T follicular helper cell (primary cell): ENCODE data around the gene IRF4.

Experiments
- DNase-seq: peaks from one replicate; pipeline ENCODE4 v3.0.0-alpha.2; 2020; ENCODE audit warnings: low read depth
- total RNA-seq, 2 experiments: gene quantifications; one replicate each; lab custom pipeline; 2026; lab: John Stamatoyannopoulos, UW

IRF4 gene
- 163 to 3,942 reads per million in 2 experiments for total RNA-seq

DNA sequence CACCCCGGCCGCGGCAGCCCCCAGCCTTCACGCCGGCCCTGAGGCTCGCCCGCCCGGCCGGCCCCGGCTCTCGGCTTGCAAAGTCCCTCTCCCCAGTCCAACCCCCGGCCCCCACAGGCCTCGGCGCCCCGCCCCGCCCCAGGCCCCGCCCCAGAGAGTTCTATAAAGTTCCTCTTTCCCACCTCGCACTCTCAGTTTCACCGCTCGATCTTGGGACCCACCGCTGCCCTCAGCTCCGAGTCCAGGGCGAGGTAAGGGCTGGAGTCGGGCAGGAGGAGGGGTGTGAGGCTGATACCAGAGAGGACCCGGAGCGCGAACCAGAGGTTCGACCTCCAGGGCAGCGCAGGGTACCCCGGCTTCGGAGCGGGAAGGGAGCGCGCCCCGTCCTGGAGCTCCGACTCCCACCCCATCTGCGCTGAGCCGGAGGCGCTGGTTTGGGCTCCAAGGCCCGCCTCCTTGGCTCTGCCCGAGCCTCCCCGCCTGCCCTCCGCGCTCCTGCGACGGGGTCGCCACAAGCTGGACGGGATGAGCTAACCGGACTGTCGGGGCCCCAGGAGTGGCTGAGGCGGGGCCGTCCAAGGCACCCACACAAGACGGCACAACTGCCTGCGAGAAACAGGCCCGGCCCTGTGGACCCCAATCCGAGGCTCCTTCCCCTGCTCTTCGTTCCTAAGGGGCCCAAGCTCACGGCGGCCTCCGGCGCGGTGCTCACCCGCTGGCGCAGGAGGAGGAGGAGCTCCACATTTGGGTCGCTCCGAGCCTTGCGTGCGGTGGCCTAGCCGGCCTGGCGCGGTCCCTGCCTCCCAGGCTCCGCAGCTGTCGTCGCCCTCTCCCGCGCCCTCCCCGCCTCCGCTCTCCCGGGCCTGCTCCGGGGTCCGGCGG lies at the start of gene IRF4:
Gene IRF4, plus strand, starts transcription at position 194 of the 882 bp plus-strand sequence. CDS start 1,401 bp downstream, outside the sequence.
- no peak for DNase-seq

DNA sequence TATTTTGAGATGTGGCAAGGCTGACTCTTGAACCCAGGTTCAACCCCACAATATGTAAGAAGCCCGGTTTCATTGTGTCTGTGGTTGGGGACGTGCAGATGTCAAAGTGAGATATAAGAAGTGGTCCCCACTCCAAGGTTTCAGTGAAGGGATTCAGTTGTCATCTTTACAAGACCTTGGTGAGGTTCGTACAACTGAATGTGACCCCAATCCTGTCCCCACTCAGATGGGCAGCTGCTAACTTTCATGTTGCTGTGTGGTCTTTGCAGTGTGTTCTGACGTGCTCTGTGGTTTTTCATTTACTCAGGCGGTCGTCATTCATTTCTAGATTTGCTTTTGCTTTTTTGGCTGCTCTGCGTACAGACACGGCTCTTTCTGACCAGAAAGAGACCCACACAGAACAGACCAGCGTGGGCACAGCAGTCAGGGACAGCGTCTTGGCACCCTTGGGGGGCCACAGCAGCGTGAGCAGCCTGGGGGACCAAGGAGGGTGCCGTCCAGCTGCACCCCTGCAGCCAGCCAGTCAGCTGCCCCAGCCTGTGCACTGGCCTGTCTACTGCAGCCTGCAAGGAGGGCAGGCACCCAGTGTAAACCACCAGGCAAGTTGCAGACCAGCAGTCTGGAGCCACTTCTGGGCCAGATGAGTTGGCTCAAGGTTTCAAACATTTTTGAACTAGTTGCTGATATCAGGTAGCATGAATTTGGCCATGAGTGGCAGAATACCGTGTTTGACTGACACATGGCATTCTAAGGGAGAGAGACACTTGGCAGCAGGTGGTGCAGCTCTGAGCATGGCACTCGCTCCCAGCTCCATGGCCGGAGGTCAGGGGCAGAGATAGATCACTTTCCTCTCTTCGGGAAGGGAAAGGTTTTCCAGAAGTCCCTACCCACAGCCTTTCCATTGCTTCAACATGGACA lies 49.4 kb upstream of the IRF4 start:
- no peak for DNase-seq

DNA sequence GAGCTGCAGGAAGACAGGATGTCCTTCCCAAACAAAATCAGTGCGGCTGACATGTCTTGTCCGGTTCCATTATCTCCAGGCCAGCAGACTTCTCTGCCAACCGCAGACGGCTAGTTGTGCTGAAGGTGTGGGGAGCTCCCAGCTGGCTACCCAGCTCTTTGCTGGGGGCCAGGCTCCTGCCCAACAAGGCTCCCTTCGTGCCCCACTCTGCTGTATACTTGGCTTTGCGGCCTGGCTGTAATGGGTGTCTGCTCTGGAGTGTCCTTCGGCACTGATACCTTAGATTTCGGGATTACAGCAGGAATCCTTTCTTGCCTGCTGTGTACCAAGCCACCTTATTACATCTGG lies 48.7 kb upstream of the IRF4 start:
- DNase-seq, result no peak

DNA sequence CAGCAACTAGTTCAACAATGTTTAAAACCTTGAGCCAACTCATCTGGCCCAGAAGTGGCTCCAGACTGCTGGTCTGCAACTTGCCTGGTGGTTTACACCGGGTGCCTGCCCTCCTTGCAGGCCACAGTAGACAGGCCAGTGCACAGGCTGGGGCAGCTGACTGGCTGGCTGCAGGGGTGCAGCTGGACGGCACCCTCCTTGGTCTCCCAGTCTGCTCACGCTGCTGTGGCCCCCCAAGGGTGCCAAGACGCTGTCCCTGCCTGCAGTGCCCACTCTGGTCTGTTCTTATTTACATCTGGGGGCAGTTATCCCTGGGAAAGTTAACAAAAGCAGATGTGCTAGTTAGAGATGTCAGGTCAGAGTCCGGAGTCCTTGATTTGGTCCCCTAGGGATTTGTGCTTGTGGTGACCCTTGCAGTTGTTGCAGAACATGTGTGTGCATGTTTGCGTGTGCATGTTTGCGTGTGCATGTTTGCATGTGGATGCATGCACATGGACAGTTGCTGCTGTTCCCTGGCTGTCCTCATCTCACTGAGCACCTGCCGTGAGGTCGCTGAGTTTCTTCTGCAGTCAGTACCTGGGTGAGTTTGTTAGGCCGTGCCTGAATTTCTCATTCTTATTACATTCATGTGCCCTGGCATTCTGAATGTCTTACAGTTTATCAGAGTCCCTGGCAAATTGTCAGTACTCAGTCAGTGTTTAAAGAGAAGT lies 48.2 kb upstream of the IRF4 start:
- no peak for DNase-seq

DNA sequence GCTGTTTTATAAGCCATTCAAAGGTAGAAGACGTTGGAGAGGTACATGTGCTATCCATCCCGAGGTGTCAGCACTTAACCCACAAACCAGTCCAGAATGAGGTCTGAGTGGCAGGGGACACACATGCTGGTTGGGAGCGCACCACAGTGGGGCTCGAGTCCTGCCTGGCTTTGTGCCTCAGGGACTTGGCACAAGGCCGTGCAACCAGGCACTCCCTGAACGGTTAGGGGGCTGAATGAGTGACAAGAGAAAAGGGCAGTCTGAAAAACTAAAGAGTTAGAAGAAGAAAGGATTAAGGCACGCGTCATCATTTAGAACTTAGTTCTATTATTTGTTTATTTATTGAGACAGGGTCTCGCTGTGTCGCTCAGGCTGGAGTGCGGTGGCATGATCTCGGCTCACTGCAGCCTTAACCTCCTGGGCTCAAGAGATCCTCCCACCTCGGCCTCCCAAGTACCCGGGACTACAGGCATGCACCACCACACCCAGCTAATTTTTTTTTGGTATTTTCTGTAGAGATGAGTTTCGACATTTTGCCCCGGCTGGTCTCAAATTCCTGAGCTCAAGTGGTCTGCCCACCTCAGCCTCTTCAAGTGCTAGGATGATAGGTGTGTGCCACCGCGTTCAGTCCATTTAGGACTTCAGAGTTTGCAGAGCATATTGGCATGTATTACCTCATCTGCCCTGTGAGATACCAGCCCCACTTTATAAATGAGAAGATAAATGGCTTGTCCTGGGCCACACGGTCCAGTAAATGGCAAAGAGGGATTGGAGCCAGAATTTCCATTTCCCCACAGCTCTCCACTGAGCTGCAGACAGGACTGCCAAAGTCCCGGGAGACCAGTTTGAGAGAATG lies 47.4 kb upstream of the IRF4 start:
- no peak for DNase-seq

DNA sequence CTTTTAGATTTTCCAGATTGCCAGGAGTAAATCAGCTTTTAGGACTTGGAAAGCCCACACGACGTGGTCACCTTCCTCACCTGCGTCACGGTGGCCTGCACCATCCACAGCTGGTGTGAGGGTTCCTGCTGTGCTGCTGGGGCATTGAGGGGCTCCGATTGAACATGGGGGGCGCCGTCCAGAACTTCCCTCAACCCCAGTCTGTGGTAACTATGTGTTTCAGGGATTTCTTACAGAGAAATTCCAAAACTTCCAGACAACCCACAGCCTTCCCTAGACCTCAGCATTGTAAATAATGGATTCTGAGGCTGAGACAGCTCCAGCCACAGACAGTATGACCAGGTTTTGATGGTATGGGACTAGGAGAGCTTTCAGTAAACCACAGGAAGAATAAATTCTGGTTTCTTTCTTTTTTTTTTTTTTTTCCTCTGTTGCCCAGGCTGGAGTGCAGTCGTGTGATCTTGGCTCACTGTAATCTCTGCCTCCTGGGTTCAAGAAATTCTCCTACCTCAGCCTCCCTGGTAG lies 46.7 kb upstream of the IRF4 start:
- no peak for DNase-seq

DNA sequence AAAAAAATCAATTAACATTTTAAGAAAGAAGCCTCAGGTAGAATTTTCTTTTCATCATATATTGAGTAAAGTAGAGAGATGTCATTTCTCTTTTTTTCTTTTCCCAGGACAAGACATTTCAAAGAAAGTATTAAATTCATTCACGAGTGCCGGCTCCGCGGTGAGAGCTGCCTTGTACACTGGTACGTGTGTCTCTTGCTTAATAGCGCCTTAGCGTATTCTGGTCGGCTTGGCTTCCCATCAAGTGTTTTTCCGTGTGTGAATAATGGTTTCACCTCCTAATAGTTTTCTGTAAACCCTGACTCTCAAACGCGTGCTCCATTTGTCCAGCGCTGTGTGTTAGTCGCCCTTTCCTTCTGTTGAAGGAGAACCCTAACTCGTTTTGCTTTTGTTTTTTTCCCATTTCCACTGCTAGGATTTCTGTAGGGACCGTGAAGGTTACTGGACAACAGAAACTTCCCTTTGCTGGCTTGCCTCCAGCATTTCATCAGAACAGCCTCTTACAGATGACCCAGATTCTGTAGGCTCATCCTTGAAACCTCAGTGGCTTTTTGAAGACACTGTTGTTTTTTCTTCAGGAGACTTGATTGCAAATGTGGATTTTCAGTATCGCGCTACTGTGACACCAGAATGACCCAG lies 45.7 kb upstream of the IRF4 start:
- no peak for DNase-seq

DNA sequence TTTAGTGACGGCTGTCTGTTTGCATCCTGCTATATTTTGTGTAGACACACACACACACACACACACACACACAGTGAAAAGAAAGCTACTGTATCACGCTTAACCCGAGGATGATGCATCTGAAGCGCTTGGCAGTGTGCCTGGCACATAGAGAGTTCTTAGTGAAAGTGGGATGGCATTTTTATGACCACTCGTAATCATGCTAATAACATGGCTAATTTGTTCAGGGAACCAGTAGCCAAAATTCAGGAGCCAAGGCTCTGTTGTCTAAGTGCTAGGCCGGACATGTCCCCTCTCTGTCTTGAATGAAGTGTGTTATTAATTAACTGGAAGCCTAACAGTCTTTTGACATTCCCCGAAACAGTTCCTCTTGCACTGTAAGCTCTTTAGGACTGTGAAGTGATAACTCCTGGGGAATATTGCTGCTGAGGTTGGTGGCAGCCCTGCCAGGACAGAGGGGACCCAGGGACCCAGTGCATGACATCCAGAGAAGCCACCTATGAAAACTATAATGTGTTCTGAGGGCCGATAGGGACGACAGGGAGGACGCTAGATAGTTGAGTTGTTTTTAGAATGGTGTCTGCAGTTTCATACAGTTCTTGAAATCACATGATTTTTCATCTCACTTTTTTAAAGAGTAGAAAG lies 45.0 kb upstream of the IRF4 start:
- DNase-seq, result no peak

DNA sequence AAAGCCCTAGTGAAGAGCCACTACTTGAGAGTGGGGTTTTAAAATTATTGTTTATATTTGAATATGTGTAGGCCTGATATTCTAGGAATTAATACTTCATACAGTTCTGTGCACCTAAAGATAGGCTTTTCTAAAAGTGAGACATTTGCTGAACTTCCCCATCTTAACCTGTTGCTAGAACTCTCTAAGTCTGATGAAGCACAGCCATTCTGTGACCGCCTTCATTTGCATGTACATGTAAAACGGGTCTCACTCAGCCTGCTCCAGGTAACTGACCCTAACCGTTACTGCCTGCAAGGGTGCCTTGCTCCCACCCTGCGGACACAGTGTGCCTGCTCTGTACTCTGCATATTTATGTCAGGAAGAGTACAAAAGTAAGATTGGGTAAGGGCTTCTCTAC lies 44.3 kb upstream of the IRF4 start:
- DNase-seq, result no peak

DNA sequence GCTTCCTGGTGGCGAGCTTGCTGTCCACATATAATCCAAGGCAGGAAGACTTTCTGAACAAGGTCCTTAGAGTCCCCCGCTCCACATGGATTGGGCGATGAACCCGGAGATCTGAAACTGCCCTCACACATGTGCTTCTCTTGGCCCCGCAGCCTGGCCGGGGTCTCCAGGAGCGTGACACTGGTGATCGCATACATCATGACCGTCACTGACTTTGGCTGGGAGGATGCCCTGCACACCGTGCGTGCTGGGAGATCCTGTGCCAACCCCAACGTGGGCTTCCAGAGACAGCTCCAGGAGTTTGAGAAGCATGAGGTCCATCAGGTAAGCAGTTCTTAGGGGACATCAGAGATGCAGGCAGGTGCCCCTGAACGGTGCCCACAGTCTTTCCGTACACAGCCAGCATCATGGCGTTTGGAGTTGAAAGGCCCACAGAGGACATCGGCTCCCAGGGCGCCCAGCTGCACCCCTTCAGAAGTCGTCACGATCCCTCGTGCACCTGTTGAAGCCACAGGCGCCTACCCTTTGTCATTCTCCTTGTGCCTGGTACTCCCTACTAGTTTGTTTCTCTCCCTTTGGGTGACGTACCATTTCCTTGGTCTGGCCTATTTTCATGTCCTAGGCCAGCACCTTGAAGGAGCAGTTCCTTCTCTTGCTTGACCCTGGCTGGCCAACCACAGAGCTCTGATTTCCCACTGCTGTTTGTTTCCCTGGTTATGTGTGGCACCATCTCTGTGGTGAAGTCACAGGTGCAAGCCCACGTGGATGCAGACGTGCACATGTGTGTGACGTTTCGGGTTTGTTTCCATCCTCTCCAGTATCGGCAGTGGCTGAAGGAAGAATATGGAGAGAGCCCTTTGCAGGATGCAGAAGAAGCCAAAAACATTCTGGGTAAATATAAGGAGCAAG lies 43.3 kb upstream of the IRF4 start:
- no peak for DNase-seq

DNA sequence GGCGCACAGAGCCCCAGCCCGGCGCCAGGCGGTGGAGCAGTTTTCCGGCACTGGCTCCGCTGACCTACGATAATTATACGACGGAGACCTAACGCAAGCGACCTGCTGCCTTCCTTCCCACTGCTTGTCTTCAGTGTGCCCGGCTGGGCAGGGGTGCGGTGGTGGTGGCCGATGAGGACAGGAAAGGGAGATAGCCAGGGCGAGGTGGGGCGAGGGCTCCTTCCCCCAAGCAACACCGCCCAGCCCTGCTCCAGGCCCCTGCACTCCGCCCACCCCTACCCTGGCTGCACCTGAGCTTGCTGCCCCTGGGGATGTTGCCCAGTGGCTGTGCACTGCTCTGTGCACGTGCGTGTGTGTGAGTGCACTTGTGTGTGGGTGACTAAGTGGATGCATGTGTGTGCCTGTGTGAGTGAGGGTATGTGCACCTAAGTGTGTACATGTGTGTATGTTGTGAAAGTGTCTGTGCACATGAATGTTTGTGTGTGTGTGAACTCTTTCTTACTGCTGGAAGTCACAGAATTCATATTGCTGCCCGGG lies 42.6 kb upstream of the IRF4 start:
- DNase-seq, result no peak

DNA sequence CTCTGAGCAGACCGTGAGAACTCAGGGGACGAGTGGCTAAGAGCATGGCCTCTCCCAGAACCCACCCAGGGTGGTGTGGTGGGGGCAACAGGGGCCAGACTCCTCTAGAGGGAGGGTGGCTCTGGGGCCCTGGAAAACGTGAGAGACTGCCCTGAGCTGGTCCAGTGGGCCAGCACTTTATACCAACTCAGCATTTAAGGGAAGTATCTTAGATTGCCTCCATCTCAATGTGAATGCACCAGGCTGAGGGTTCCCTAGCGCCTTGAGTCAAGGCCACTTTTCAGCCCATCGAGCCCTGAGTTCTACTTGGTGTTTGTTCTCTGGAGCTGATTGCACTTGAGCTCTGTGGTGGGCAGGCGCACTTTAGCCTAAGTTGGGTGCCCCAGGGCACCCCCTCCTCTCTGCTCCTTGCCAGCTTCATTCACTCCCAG lies 42.0 kb upstream of the IRF4 start:
- no peak for DNase-seq

DNA sequence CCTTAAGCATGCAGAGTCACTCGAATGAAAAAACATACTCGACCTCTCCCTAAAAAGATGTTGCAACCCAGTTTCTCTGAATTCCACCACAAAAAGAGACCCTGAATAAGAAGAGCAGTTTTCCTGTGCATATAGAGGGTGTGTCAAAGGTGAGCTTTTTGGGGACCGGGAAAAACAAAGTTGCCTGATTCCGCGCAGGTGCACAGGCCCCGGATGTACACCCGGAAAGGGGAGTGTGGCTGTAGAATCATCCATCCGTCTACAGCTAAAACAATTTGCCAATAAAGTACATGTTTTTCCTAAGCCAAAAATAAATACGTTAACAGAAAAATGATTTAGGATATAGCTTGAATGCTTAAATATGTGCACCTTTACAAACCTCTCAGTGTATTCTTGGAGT lies 41.2 kb upstream of the IRF4 start:
- no peak for DNase-seq

DNA sequence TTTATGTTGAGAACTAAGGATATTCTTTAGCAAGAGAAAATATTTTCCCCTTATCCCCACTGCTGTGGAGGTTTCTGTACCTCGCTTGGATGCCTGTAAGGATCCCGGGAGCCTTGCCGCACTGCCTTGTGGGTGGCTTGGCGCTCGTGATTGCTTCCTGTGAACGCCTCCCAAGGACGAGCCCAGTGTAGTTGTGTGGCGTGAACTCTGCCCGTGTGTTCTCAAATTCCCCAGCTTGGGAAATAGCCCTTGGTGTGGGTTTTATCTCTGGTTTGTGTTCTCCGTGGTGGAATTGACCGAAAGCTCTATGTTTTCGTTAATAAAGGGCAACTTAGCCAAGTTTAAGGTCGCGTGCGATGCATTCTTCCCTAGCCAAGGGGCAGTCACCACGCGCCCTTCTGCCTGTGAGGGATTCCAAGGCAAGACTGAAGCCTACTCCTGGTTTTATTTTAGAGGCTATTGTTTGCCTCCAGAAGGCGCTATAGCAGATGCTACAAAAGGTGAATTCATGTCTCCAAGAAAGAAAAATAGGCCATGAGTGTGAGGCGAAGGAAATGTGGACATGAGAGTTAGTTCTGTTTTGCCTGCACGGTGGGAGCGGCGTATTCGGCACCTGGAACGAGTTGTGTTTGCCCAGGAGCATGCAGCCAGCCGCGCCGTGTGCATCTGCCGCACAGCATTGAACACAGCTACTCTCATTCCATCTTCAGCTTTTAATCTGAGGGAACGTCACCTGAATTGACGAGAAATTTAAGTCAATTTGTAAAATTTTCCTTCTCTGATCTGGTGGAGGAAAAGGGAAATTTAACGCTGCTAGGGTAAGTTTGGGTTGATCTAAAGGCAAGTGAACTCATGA lies 40.3 kb upstream of the IRF4 start:
- DNase-seq, result no peak

DNA sequence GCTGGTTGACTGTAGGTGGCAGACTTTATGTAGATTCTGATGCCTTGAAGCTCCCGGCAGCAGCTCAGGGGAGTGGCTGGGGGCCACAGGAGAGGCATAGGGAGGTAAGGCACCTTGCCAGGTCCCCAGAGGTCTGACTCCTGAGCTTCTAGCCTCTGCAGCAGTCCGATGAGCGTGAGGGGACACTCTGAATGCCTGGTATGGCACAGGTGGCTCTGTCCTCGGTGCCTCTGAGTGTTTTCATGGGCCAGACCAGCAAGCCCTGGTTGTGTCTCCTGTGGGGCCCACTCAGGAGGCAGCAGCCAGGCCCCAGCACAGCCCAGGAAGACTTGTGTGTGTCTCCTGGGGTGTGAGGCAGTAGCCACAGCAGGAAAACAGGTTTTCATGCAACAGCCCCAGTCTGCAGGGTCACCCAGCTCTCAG lies 39.7 kb upstream of the IRF4 start:
- DNase-seq, result no peak

DNA sequence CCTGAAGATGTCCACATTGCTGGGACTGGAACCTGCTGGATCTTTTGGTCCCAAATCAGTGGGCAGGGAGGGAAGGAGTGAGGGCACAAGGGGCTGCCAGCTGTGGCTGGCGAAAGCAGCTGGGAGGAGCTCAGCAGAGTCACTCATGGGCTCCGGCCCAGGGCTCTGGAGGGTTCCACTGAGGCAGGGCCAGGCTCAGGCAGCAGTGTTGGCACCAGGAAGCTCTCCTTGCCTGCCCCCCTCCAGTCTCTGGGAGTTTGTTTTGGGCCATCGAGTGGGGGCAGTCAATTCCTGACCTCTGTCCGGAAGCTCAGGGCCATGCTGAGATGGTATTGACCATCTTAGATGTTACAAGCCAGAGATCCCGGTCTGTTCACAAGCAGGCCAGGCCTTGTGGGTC lies 39.1 kb upstream of the IRF4 start:
- DNase-seq, result no peak

DNA sequence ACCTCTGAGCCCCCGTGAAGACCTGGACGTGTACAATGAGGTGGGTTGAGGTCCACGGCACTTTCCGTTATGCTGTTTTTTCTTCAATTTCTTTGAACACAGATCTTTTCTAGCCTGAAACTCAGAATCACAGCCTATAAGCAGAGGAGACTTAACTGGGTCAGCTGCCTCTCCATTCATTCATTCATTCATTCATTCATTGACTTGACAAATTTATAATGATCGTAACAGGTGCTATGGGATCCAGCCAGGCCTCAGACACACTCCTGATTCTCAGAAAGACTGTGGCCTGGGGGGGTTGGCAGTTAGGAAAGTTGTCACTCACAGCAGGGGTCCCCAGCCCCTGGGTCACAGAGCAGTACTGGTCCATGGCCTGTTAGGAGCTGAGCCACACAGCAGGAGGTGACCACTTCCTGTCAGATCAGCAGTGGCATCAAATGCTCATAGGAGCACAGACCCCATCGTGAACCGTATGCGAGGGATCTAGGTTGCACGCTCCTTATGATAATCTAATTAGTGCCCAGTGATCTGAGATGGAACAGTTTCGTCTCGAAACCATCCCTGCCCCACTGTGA lies 38.6 kb upstream of the IRF4 start:
- no peak for DNase-seq
